SK-N-DZ (cell line): ENCODE data around the gene ENO2.

ENCODE experiments used
- DNase-seq: peaks from one replicate; pipeline ENCODE4 v3.0.0-alpha.2; 2015; ENCODE audit warnings: low spot score

Gene ENO2

GRCh38 chr12:6932766-6933165, 18.4 kb downstream of the ENO2 start:
- DNase-seq: no peak

GRCh38 chr12:6934110-6934509, 19.7 kb downstream of the ENO2 start:
- no peak for DNase-seq

- DNase-seq: no peak
Observed at GRCh38 chr12:6935371-6936193, 21.2 kb downstream of the ENO2 start.

GRCh38 chr12:6936194-6936635, 21.8 kb downstream of the ENO2 start:
- DNase-seq: no peak

GRCh38 chr12:6936636-6937480, 22.5 kb downstream of the ENO2 start:
- no peak for DNase-seq

GRCh38 chr12:6937481-6938352, 23.3 kb downstream of the ENO2 start:
- peak; percentile 98 for DNase-seq

- DNase-seq: no peak
Observed at GRCh38 chr12:6938353-6939190, 24.2 kb downstream of the ENO2 start.

- DNase-seq: no peak
Observed at GRCh38 chr12:6939191-6939540, 24.8 kb downstream of the ENO2 start.

GRCh38 chr12:6941267-6941666, 26.9 kb downstream of the ENO2 start:
- no peak for DNase-seq

GRCh38 chr12:6941782-6942181, 27.4 kb downstream of the ENO2 start:
- no peak for DNase-seq

- no peak for DNase-seq
Observed at GRCh38 chr12:6942331-6942665, 27.9 kb downstream of the ENO2 start.

GRCh38 chr12:6943389-6943721, 29.0 kb downstream of the ENO2 start:
- peak; percentile 98 for DNase-seq

GRCh38 chr12:6943722-6944380, 29.5 kb downstream of the ENO2 start, which contains the start of the genes C12orf57 and RNU7-1:
Gene C12orf57 (plus strand): TSS chr12:6944022. CDS start chr12:6944122, 100 bp downstream.
Gene RNU7-1 (plus strand): TSS chr12:6943816.
- peak; percentile 99 for DNase-seq

- peak; percentile 95 for DNase-seq
Observed at GRCh38 chr12:6944381-6945186, 30.2 kb downstream of the ENO2 start.

- no peak for DNase-seq
Observed at GRCh38 chr12:6945613-6946012, 31.2 kb downstream of the ENO2 start.

GRCh38 chr12:6946033-6946919, 31.9 kb downstream of the ENO2 start:
- no peak for DNase-seq

- DNase-seq: no peak
Observed at GRCh38 chr12:6946920-6947374, 32.6 kb downstream of the ENO2 start.

GRCh38 chr12:6947615-6948014, 33.2 kb downstream of the ENO2 start:
- no peak for DNase-seq
